K562 (cell line): ENCODE results near the gene C11orf91. TPM values are rescaled to one million over a fixed set of nuclear protein-coding genes. Genes with fewer than 3 reads are reported as not detected.

Source experiments
- CTCF ChIP-seq, 3 experiments: IDR thresholded peaks in 2 of 3; conservative IDR thresholded peaks in 1 of 3; 2 replicates each; pipeline ENCODE4 v1.5.1; 2011 to 2012; ENCODE audit warnings: low read length in 3 of 3, mild to moderate bottlenecking in 3 of 3, control low read depth in 2 of 3, improper control_type of control experiment in 1 of 3, inconsistent platforms in 1 of 3, low read depth in 1 of 3, mixed read lengths in 1 of 3, moderate library complexity in 1 of 3; ENCODE audit not compliant: insufficient read depth in 2 of 3
- DDX20 ChIP-seq: fragments of 450-650 bp; IDR thresholded peaks from 2 replicates; pipeline ENCODE4 v1.6.1; 2016; ENCODE audit warnings: missing genetic modification characterization, low read depth, mild to moderate bottlenecking, missing compliant biosample characterization, moderate library complexity
- KDM4B ChIP-seq, 2 experiments: fragments of 450-650 bp in 1 of 2; sonication (generic) in 1 of 2; IDR thresholded peaks; 2 replicates each; pipeline ENCODE4 v1.6.1; 2016 to 2017; ENCODE audit warnings: borderline replicate concordance in 2 of 2, antibody characterized with exemption in 1 of 2, low read depth in 1 of 2, mild to moderate bottlenecking in 1 of 2
- MTA3 ChIP-seq: fragments of 450-650 bp; formaldehyde crosslinking; IDR thresholded peaks from 2 replicates; pipeline ENCODE4 v1.6.1; 2017; ENCODE audit warnings: mild to moderate bottlenecking, borderline replicate concordance
- NFIC ChIP-seq: fragments of 450-650 bp; IDR thresholded peaks from 2 replicates; pipeline ENCODE4 v1.6.1; 2017; ENCODE audit warnings: mild to moderate bottlenecking, inconsistent platforms
- POLR2AphosphoS5 ChIP-seq: IDR thresholded peaks from 2 replicates; pipeline ENCODE4 v1.6.1; 2011; ENCODE audit warnings: mild to moderate bottlenecking, low read depth, low read length, moderate library complexity; ENCODE audit not compliant: control insufficient read depth, insufficient read depth
- PRMT5 ChIP-seq: sonication (generic); formaldehyde crosslinking; IDR thresholded peaks from 2 replicates; pipeline ENCODE4 v1.5.0; 2020; ENCODE audit warnings: missing genetic modification reagents
- SIN3A ChIP-seq, 2 experiments: fragments of 150-350 bp in 1 of 2; IDR thresholded peaks; 2 replicates each; pipeline ENCODE4 v1.6.1; 2011 to 2016; ENCODE audit warnings: borderline replicate concordance in 2 of 2, low read depth in 2 of 2, low read length in 2 of 2, mild to moderate bottlenecking in 2 of 2, moderate library complexity in 2 of 2; ENCODE audit not compliant: control insufficient read depth in 1 of 2
- ZNF143 ChIP-seq: sonication (generic); formaldehyde crosslinking; IDR thresholded peaks from 2 replicates; pipeline ENCODE4 v1.9.0; 2022; ENCODE audit warnings: mild to moderate bottlenecking, missing genetic modification reagents
- ZNF780A ChIP-seq: fragments of 250-450 bp; sonication (Bioruptor Pico); IDR thresholded peaks from 2 replicates; pipeline ENCODE4 v1.5.0; 2021; ENCODE audit warnings: mild to moderate bottlenecking
- polyA plus RNA-seq, 8 experiments: library from polyadenylated mRNA; depleted of rRNA in 4 of 8; stranded (reverse) in 5 of 8; unstranded in 3 of 8; fragments of >200 nt; fragmentation: Nextera tagmentation in 2 of 8; fragmentation: Illumina TruSeq in 1 of 8; extraction: Ambion mirVana in 2 of 8; extraction: Trizol in 1 of 8; gene quantifications; 2 replicates each; pipeline versions ENCODE4 v1.2.1 to v1.2.3, GENCODE V29; 2011 to 2014; ENCODE audit warnings: inconsistent platforms in 1 of 8, missing spikeins in 1 of 8
- total RNA-seq, 7 experiments: library from RNA; depleted of rRNA in 6 of 7; stranded (reverse); fragments of >200 nt in 6 of 7; fragmentation: Illumina TruSeq in 2 of 7; extraction: Trizol in 2 of 7; gene quantifications; 2 replicates each; pipeline versions ENCODE4 v1.2.1 to v1.2.3, GENCODE V29; 2011 to 2021; ENCODE audit warnings: low replicate concordance in 1 of 7

The C11orf91 gene
- total and polyA plus RNA-seq, 9 of the 15 experiments (the other 6 are each of a cell fraction or from before 2014, with no cell fraction given) = not detected

- 0 out of 6 replicates have a peak, but pooled peaks of 1 of the 3 experiments have one; percentile 11 for TF ChIP-seq CTCF (IDR thresholded peaks at IDR 0.05 in 2 of 3, conservative IDR thresholded peaks at IDR 0.05 in 1 of 3; ENCODE audit: insufficient read depth in 2 of 3, low read depth in 1 of 3, low read length in 3 of 3)
- no peak for TF ChIP-seq ZNF143 (CRISPR knock-in tag)
- TF ChIP-seq POLR2AphosphoS5 = no peak
- no peak for TF ChIP-seq ZNF780A
- TF ChIP-seq MTA3 = no peak
- peak; percentile 8; the same call in 1 of the 2 replicates for TF ChIP-seq NFIC
- TF ChIP-seq DDX20 (tag) = no peak
- TF ChIP-seq KDM4B (IDR thresholded peaks at IDR 0.05; ENCODE audit: borderline replicate concordance in 2 of 2, low read depth in 1 of 2) = no peak
- TF ChIP-seq SIN3A (IDR thresholded peaks at IDR 0.05; ENCODE audit: borderline replicate concordance in 2 of 2, control insufficient read depth in 1 of 2, low read depth in 2 of 2, low read length in 2 of 2) = no peak
- TF ChIP-seq PRMT5 (CRISPR knock-in tag) = no peak
Measured at GRCh38 chr11:33704240-33705002, 3.8 kb upstream of the C11orf91 start (continued).
